NCI-H2227 (cell line): ENCODE results near the gene RAB8B.

ENCODE experiments used
- DNase-seq: peaks from one replicate; lab custom pipeline; 2025; ENCODE audit not compliant: unreplicated experiment; lab: John Stamatoyannopoulos, UW

Gene RAB8B

GRCh38 chr15:63188926-63189871, at the start of gene RAB8B:
Gene RAB8B, plus strand, starts transcription at chr15:63189606. Its CDS starts 19 bp downstream, at chr15:63189625.
- DNase-seq = peak; percentile 96

- DNase-seq = no peak
These were observed 48.5 kb upstream of the RAB8B start for GRCh38 chr15:63140936-63141335.

- DNase-seq = no peak
These were observed 44.0 kb upstream of the RAB8B start for GRCh38 chr15:63145426-63145825.

- no peak for DNase-seq
These were observed 42.7 kb upstream of the RAB8B start for GRCh38 chr15:63146684-63147083.

GRCh38 chr15:63151665-63152064, 37.7 kb upstream of the RAB8B start:
- no peak for DNase-seq

- DNase-seq = no peak
These were observed 33.9 kb upstream of the RAB8B start for GRCh38 chr15:63155486-63155885.

GRCh38 chr15:63156086-63156710, 33.2 kb upstream of the RAB8B start:
- DNase-seq = no peak

- peak; percentile 23 for DNase-seq
These were observed 32.7 kb upstream of the RAB8B start for GRCh38 chr15:63156755-63157117.

GRCh38 chr15:63157118-63157843, 32.1 kb upstream of the RAB8B start, which contains the start of gene RPS27L:
Gene RPS27L, minus strand, starts transcription at chr15:63157477. Its CDS starts 72 bp downstream, at chr15:63157405.
- DNase-seq = peak; percentile 86

GRCh38 chr15:63157891-63158431, 31.4 kb upstream of the RAB8B start:
- DNase-seq = peak; percentile 54

- no peak for DNase-seq
These were observed 28.8 kb upstream of the RAB8B start for GRCh38 chr15:63160638-63161037.

- no peak for DNase-seq
These were observed 26.2 kb upstream of the RAB8B start for GRCh38 chr15:63163217-63163616.

GRCh38 chr15:63165166-63165859, 24.1 kb upstream of the RAB8B start:
- no peak for DNase-seq

GRCh38 chr15:63166219-63166618, 23.2 kb upstream of the RAB8B start:
- no peak for DNase-seq

- no peak for DNase-seq
These were observed 19.6 kb upstream of the RAB8B start for GRCh38 chr15:63169788-63170187.

- no peak for DNase-seq
These were observed 17.0 kb upstream of the RAB8B start for GRCh38 chr15:63172376-63172775.

GRCh38 chr15:63172851-63173451, 16.5 kb upstream of the RAB8B start:
- DNase-seq = peak; percentile 1

- no peak for DNase-seq
These were observed 13.1 kb upstream of the RAB8B start for GRCh38 chr15:63176302-63176701.

GRCh38 chr15:63178034-63178433, 11.4 kb upstream of the RAB8B start:
- peak; percentile 12 for DNase-seq

- no peak for DNase-seq
These were observed 8.7 kb upstream of the RAB8B start for GRCh38 chr15:63180746-63181145.
